IMR-90 (cell line): Measurements from ENCODE around the gene MTOR. TPM values are rescaled to one million over a fixed set of nuclear protein-coding genes. Genes with fewer than 3 reads are reported as not detected.

ENCODE experiments used
- ATAC-seq: fragments of 200-7000 bp; cut with Tn5 transposase; 2 replicates; pipeline ENCODE4 v1.9.1; 2020; ENCODE audit warnings: low read depth, mild to moderate bottlenecking, moderate library complexity
- BruUV-seq: library from RNA; stranded (reverse); fragments of 400-500 nt; replicated peaks from 2 replicates; lab custom pipeline; 2021; lab: Mats Ljungman, UMichigan
- CTCF ChIA-PET: fragments of 300-600 bp; formaldehyde crosslinking; extraction: SDS; loops from one replicate; lab custom pipeline; 2021; ENCODE audit warnings: antibody characterized with exemption; lab: Yijun Ruan, JAX
- POLR2A ChIA-PET: fragments of 300-600 bp; sonication (Branson Sonifier 250); formaldehyde crosslinking; loops from one replicate; lab custom pipeline; 2022; ENCODE audit warnings: antibody characterized with exemption; ENCODE audit not compliant: unreplicated experiment; lab: Charles Lee
- DNase-seq: peaks from one replicate; pipeline ENCODE4 v3.0.0; 2013
- H2AFZ ChIP-seq: replicated peaks from 2 replicates; pipeline ENCODE3; 2013; ENCODE audit warnings: low read length, mild to moderate bottlenecking; ENCODE audit not compliant: poor library complexity
- H2AK5ac ChIP-seq: 2 replicates; pipeline ENCODE4 v1.6.1; 2013; ENCODE audit warnings: low read depth, low read length, inconsistent platforms
- H2AK9ac ChIP-seq: replicated peaks from 2 replicates; pipeline ENCODE3; 2013; ENCODE audit warnings: mild to moderate bottlenecking, low read depth, low read length, moderate library complexity; ENCODE audit not compliant: poor library complexity
- H2BK120ac ChIP-seq: 2 replicates; pipeline ENCODE4 v1.6.1; 2013; ENCODE audit warnings: low read depth, low read length, inconsistent platforms
- H2BK15ac ChIP-seq: 3 replicates; pipeline ENCODE4 v1.6.1; 2013; ENCODE audit warnings: low read depth, low read length, inconsistent platforms
- H2BK20ac ChIP-seq: 2 replicates; pipeline ENCODE4 v1.6.1; 2013; ENCODE audit warnings: low read depth, mild to moderate bottlenecking, inconsistent platforms, low read length, moderate library complexity
- H2BK5ac ChIP-seq: 2 replicates; pipeline ENCODE4 v1.6.1; 2013; ENCODE audit warnings: mild to moderate bottlenecking, low read depth, low read length, inconsistent platforms; ENCODE audit not compliant: poor library complexity, severe bottlenecking
- H3K14ac ChIP-seq: replicated peaks from 2 replicates; pipeline ENCODE4 v1.6.1; 2013; ENCODE audit warnings: low read depth, low read length, inconsistent platforms
- H3K18ac ChIP-seq: 2 replicates; pipeline ENCODE4 v1.6.1; 2013; ENCODE audit warnings: low read depth, low read length, control low read depth
- H3K23ac ChIP-seq: 2 replicates; pipeline ENCODE4 v1.6.1; 2013; ENCODE audit warnings: low read depth, low read length, inconsistent platforms
- H3K27ac ChIP-seq: 2 replicates; pipeline ENCODE4 v1.5.1; 2013; ENCODE audit warnings: mild to moderate bottlenecking, control low read depth, low read length; ENCODE audit not compliant: insufficient read depth
- H3K27me3 ChIP-seq: 2 replicates; pipeline ENCODE4 v1.6.1; 2013; ENCODE audit warnings: low read length; ENCODE audit not compliant: control insufficient read depth, insufficient read depth
- H3K36me3 ChIP-seq: 2 replicates; pipeline ENCODE4 v1.6.1; 2013; ENCODE audit warnings: low read length, mixed read lengths; ENCODE audit not compliant: control insufficient read depth, insufficient read depth
- H3K4ac ChIP-seq: 2 replicates; pipeline ENCODE4 v1.6.1; 2013; ENCODE audit warnings: low read depth, low read length, inconsistent platforms
- H3K4me1 ChIP-seq: 2 replicates; pipeline ENCODE4 v1.6.1; 2013; ENCODE audit warnings: low read length, mixed read lengths; ENCODE audit not compliant: control insufficient read depth, insufficient read depth
- H3K4me2 ChIP-seq: 2 replicates; pipeline ENCODE4 v1.6.1; 2013; ENCODE audit warnings: low read depth, mild to moderate bottlenecking, control low read depth, low read length, moderate library complexity
- H3K4me3 ChIP-seq: 2 replicates; pipeline ENCODE4 v1.5.1; 2013; ENCODE audit warnings: low read depth, mild to moderate bottlenecking, control low read depth, low read length, moderate library complexity; ENCODE audit not compliant: insufficient read depth
- H3K56ac ChIP-seq: 2 replicates; pipeline ENCODE4 v1.6.1; 2013; ENCODE audit warnings: low read length, inconsistent platforms; ENCODE audit not compliant: insufficient read depth; ENCODE audit errors: extremely low read depth
- H3K79me1 ChIP-seq, 2 experiments: 2 replicates each; pipeline ENCODE4 v1.6.1; 2013; ENCODE audit warnings: low read length in 2 of 2, inconsistent platforms in 1 of 2, low read depth in 1 of 2
- H3K9ac ChIP-seq: 2 replicates; pipeline ENCODE4 v1.6.1; 2013; ENCODE audit warnings: low read depth, low read length, control low read depth
- H3K9me1 ChIP-seq: 2 replicates; pipeline ENCODE4 v1.6.1; 2013; ENCODE audit warnings: low read length, inconsistent platforms; ENCODE audit not compliant: insufficient read depth
- H3K9me3 ChIP-seq: 2 replicates; pipeline ENCODE4 v1.6.1; 2013; ENCODE audit warnings: low read length; ENCODE audit not compliant: control insufficient read depth, insufficient read depth
- H4K20me1 ChIP-seq: 2 replicates; pipeline ENCODE4 v1.6.1; 2013; ENCODE audit warnings: low read length, inconsistent platforms; ENCODE audit not compliant: insufficient read depth
- H4K5ac ChIP-seq: 2 replicates; pipeline ENCODE4 v1.6.1; 2013; ENCODE audit warnings: mild to moderate bottlenecking, low read depth, low read length, control low read depth
- H4K8ac ChIP-seq, 2 experiments: 2 replicates each; pipeline ENCODE4 v1.6.1; 2013; ENCODE audit warnings: low read depth in 2 of 2, low read length in 2 of 2, control low read depth in 1 of 2, inconsistent platforms in 1 of 2
- H4K91ac ChIP-seq: 2 replicates; pipeline ENCODE4 v1.6.1; 2013; ENCODE audit warnings: low read depth, low read length, inconsistent platforms; ENCODE audit not compliant: insufficient read depth
- BHLHE40 ChIP-seq: fragments of 150-350 bp; IDR thresholded peaks from 2 replicates; pipeline ENCODE4 v1.6.1; 2016; ENCODE audit warnings: mild to moderate bottlenecking, low read depth, low read length
- CEBPB ChIP-seq: IDR thresholded peaks from 2 replicates; pipeline ENCODE4 v1.6.1; 2012; ENCODE audit warnings: low read depth, low read length, improper control_type of control experiment
- CHD1 ChIP-seq: IDR thresholded peaks from 2 replicates; pipeline ENCODE4 v1.6.1; 2012; ENCODE audit warnings: low read depth, low read length, improper control_type of control experiment
- CTCF ChIP-seq: conservative IDR thresholded peaks from 2 replicates; pipeline ENCODE4 v1.5.1; 2012; ENCODE audit warnings: mild to moderate bottlenecking, low read depth, low read length, improper control_type of control experiment
- ELK1 ChIP-seq: fragments of 150-350 bp; IDR thresholded peaks from 2 replicates; pipeline ENCODE4 v1.6.1; 2016; ENCODE audit warnings: low read depth, mild to moderate bottlenecking, low read length, moderate library complexity, borderline replicate concordance
- MAFK ChIP-seq: IDR thresholded peaks from 2 replicates; pipeline ENCODE4 v1.6.1; 2012; ENCODE audit warnings: low read depth, low read length, improper control_type of control experiment
- MAZ ChIP-seq: IDR thresholded peaks from 2 replicates; pipeline ENCODE4 v1.6.1; 2012; ENCODE audit warnings: low read depth, mild to moderate bottlenecking, low read length, improper control_type of control experiment, moderate library complexity, borderline replicate concordance
- MXI1 ChIP-seq: IDR thresholded peaks from 2 replicates; pipeline ENCODE4 v1.6.1; 2012; ENCODE audit warnings: low read depth, mild to moderate bottlenecking, low read length, moderate library complexity, borderline replicate concordance
- RAD21 ChIP-seq: IDR thresholded peaks from 2 replicates; pipeline ENCODE4 v1.6.1; 2012; ENCODE audit warnings: low read length, improper control_type of control experiment
- RCOR1 ChIP-seq: IDR thresholded peaks from 2 replicates; pipeline ENCODE4 v1.6.1; 2012; ENCODE audit warnings: mild to moderate bottlenecking, low read length, improper control_type of control experiment; ENCODE audit not compliant: insufficient replicate concordance
- SMC3 ChIP-seq: fragments of 150-350 bp; IDR thresholded peaks from 2 replicates; pipeline ENCODE4 v1.6.1; 2016; ENCODE audit warnings: low read depth, mild to moderate bottlenecking, antibody characterized with exemption, low read length, moderate library complexity
- USF2 ChIP-seq: fragments of 150-350 bp; IDR thresholded peaks from 2 replicates; pipeline ENCODE4 v1.6.1; 2017; ENCODE audit warnings: mild to moderate bottlenecking, antibody characterized with exemption, low read length, low read depth
- WGBS, 2 experiments: methylation state at CpG; one replicate each; pipeline versions ENCODE4 v1.1.5 to v1.1.7; 2013; ENCODE audit warnings: missing lambda C conversion rate in 2 of 2; ENCODE audit not compliant: insufficient read length in 1 of 2; ENCODE audit errors: extremely low coverage in 2 of 2; 5-methylcytosine and 5-hydroxymethylcytosine counted together
- dilution Hi-C: fragments of 300-500 bp; cut with HindIII; formaldehyde crosslinking; loops from one replicate; pipeline ENCODE4 v1.14.3; 2018; ENCODE audit warnings: low sequenced_read_pairs; ENCODE audit not compliant: unreplicated experiment
- in situ Hi-C: fragments of 300-500 bp; cut with MboI; formaldehyde crosslinking; loops from 3 replicates; pipeline ENCODE4 v1.14.3; 2019; ENCODE audit warnings: low sequenced_read_pairs, inconsistent platforms, mixed read lengths
- intact Hi-C: fragments of 100-400 bp; cut with micrococcal nuclease; formaldehyde crosslinking; loops from 2 replicates; pipeline ENCODE4 v1.10.0; 2022
- polyA plus RNA-seq, 3 experiments: library from polyadenylated mRNA; depleted of rRNA; stranded (reverse); fragments of >200 nt; gene quantifications; 2 replicates each; pipeline ENCODE4 v1.2.3, GENCODE V29; 2012; ENCODE audit warnings: low replicate concordance in 1 of 3
- total RNA-seq: library from RNA; depleted of rRNA; stranded (reverse); fragments of >200 nt; gene quantifications from 2 replicates; pipeline ENCODE4 v1.2.3, GENCODE V29; 2012

The MTOR gene
- total and polyA plus RNA-seq, 2 of the 4 experiments (the other 2 are of a cell fraction), result 19.2 to 36.7 TPM

GRCh38 chr1:11298390-11299224 is 36.3 kb upstream of the MTOR start:
- Histone ChIP-seq H3K79me1 (no peaks in the 10 kb centered on the region), H3K4ac (no peak overlapping the region), H3K9me1 (peaks cover 5% of the 10 kb centered on the region; the same call in 1 of the 2 replicates), H3K27ac (no peak overlapping the region), H3K27me3 (no peaks in the 10 kb centered on the region), H3K4me3 (no peak overlapping the region), H2AFZ (no peak overlapping the region), H3K36me3 (peaks cover 5% of the 10 kb centered on the region; the same call in 1 of the 2 replicates), H2AK5ac (no peak overlapping the region), H3K23ac (no peak overlapping the region), H3K9me3 (no peaks in the 10 kb centered on the region), H4K8ac (no peak overlapping the region), H2AK9ac (no peak overlapping the region), H3K4me2 (no peak overlapping the region), H3K9ac (no peak overlapping the region), H2BK15ac (no peak overlapping the region), H4K91ac (no peak overlapping the region), H3K4me1 (no peaks in the 10 kb centered on the region), H2BK120ac (no peak overlapping the region), H3K14ac (no peak overlapping the region), H4K20me1 (peaks cover 8% of the 10 kb centered on the region; the same call in 1 of the 2 replicates), H2BK5ac (no peak overlapping the region), H4K5ac (no peak overlapping the region), H3K18ac (no peak overlapping the region), H3K56ac (no peak overlapping the region), H2BK20ac (no peak overlapping the region)
- WGBS, 2 experiments, result 93% methylated on average over 3 of the region's 12 CpGs; no CpG with 5 or more reads in 1 of the 2 experiments
- no peak for DNase-seq
- no peak for ATAC-seq
- dilution Hi-C loops (no loop called here), intact Hi-C loops (no loop called here), in situ Hi-C loops (no loop called here)
- CTCF ChIA-PET, result no interaction called here
- BruUV-seq, result no TSS peak
- TF ChIP-seq CEBPB (no peak), MAZ (no peak), CHD1 (no peak), MXI1 (no peak), RCOR1 (no peak), USF2 (no peak), SMC3 (no peak), MAFK (no peak), RAD21 (no peak), CTCF (no peak), ELK1 (no peak), BHLHE40 (no peak)
- POLR2A ChIA-PET, result no interaction called here
